ENCODE results near the gene RAP1GDS1.

RAP1GDS1 gene

DNA sequence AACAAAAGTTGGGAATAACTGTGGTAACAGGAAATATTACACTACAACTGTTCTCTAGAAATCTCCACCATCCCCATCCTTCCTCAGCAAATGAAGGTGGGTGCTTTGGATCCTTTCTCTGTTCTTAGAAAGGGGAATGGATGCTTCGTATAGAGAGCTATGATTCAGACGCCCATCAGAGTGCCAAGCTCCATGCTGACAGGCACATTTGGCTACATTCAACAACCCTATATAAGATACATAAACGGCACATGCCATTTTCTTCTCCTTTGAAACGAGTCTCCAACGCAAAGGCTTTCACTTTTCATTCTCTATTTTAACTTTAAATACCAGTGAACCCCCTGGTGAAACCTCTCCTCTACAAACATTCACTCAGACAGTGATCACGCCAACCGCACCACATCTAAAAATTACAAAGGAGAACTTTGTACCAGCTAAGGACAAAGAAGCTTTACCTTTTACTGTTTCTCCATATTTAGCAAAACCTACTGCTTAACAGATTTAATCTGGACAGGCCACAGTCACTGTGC is 224.7 kb downstream of the RAP1GDS1 start:
- Mint-ChIP-seq H3K36me3 (ENCODE audit: low read depth) (peaks cover 29% of the 10 kb centered on the region), H3K27ac (peak overlapping the region; percentile 87), H3K9me3 (no peaks in the 10 kb centered on the region), H3K4me3 (peak overlapping the region; percentile 22), H3K27me3 (no peaks in the 10 kb centered on the region), H3K4me1 (ENCODE audit: low read depth) (peaks cover 57% of the 10 kb centered on the region)

DNA sequence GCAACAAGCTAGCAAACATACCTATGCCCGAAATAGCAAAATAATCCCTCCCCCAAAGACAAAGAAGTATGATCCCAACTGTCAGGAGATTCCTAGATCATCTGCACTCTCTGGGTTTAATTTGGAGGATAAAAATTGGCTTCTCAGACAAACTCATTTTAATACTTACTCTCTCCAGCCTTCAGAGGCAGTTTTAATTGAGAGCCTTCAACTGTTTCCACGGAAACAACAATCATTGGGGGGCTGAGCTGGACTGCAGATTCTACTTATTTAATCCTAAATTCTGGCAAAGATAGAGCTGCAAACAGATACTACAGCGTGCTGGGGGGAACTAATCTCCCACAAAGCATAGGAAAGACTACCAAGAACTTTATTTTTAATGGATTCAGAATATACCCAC is 229.1 kb downstream of the RAP1GDS1 start:
- Mint-ChIP-seq H3K27ac (no peak overlapping the region), H3K36me3 (ENCODE audit: low read depth) (peaks cover 8% of the 10 kb centered on the region), H3K4me1 (ENCODE audit: low read depth) (peaks cover 43% of the 10 kb centered on the region), H3K9me3 (no peaks in the 10 kb centered on the region), H3K4me3 (no peak overlapping the region), H3K27me3 (no peaks in the 10 kb centered on the region)

DNA sequence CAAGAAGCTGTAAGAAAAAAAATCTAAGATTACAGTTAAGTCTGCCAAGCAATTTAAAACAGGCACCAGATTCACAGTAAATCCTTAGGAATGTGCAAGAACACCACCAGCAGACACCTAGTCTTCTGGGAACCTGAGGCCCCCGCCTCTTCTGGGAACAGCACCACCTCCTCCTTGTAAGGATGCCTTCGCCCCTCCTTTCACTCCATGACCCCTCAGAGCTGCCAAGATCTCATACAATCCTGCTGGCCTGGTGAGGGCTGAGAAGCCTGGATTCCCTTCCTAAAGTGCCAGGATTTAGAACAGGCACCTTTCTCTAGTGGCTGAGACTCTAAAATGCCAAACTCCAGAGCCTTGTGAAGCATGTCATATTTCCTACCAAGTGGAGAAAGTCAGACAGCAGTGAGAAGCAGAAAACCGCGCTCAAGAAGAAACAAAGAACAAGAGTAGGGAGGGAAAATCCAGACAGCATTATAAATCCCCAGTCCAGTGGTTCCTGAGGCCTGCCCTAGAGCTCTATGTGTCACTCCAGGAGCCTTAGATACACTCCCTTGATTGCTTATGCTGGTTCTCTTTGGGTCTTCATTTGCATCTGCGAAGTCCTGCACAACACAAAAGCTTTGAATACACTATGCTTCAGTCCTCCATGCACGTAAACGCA is 230.8 kb downstream of the RAP1GDS1 start:
- no peak overlapping the region for H3K4me3 Mint-ChIP-seq
- peaks cover 26% of the 10 kb centered on the region for H3K4me1 Mint-ChIP-seq (ENCODE audit: low read depth)
- no peaks in the 10 kb centered on the region for H3K27me3 Mint-ChIP-seq
- no peaks in the 10 kb centered on the region for H3K9me3 Mint-ChIP-seq
- peaks cover 4% of the 10 kb centered on the region for H3K36me3 Mint-ChIP-seq (ENCODE audit: low read depth)
- H3K27ac Mint-ChIP-seq, result no peak overlapping the region

DNA sequence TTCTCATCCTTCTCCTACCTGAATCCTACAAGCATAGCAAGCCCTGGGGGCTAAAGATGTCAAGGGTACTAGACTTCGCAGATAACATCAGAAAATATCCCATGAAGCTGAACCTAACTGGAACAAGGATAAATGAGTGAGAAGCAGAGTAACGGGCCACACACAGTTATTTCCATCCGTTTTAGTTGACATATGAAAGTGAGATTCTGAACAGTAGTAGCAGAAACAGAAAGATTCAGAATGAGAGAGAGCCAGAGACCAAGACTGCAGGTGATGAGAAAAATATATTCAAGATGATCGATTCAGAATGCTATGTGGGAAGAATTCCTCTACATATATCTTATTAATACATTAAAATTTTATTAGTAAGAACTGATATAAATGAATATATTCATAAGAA is 232.1 kb downstream of the RAP1GDS1 start:
- Mint-ChIP-seq H3K36me3 (ENCODE audit: low read depth) (peaks cover 4% of the 10 kb centered on the region), H3K4me1 (ENCODE audit: low read depth) (peaks cover 23% of the 10 kb centered on the region), H3K27ac (no peak overlapping the region), H3K27me3 (no peaks in the 10 kb centered on the region), H3K9me3 (no peaks in the 10 kb centered on the region), H3K4me3 (no peak overlapping the region)

All from stimulated activated naive CD8-positive, alpha-beta T cell treated with anti-CD3 and anti-CD28 coated beads, Interleukin-15, Interleukin-2, amounts not matched to agents 100 ng/mL and 50 ng/mL, for 24 hours (primary cell).